HG03097 (cell line): ENCODE measurements around the gene SPEM3.

ENCODE experiments used
- ATAC-seq: cut with Tn5 transposase; IDR thresholded peaks from one replicate; pipeline ENCODE4 v1.9.1; 2021; ENCODE audit not compliant: unreplicated experiment, low FRiP score

Gene SPEM3

GRCh38 chr17:7428557-7428956 lies at the start of gene SPEM3:
Gene SPEM3 (plus strand): TSS chr17:7428857. CDS start chr17:7428903, 46 bp downstream.
- ATAC-seq = no peak

GRCh38 chr17:7379134-7379533 lies 49.5 kb upstream of the SPEM3 start:
- ATAC-seq = no peak

- no peak for ATAC-seq
Measured at GRCh38 chr17:7380321-7380720, 48.3 kb upstream of the SPEM3 start.

DNA sequence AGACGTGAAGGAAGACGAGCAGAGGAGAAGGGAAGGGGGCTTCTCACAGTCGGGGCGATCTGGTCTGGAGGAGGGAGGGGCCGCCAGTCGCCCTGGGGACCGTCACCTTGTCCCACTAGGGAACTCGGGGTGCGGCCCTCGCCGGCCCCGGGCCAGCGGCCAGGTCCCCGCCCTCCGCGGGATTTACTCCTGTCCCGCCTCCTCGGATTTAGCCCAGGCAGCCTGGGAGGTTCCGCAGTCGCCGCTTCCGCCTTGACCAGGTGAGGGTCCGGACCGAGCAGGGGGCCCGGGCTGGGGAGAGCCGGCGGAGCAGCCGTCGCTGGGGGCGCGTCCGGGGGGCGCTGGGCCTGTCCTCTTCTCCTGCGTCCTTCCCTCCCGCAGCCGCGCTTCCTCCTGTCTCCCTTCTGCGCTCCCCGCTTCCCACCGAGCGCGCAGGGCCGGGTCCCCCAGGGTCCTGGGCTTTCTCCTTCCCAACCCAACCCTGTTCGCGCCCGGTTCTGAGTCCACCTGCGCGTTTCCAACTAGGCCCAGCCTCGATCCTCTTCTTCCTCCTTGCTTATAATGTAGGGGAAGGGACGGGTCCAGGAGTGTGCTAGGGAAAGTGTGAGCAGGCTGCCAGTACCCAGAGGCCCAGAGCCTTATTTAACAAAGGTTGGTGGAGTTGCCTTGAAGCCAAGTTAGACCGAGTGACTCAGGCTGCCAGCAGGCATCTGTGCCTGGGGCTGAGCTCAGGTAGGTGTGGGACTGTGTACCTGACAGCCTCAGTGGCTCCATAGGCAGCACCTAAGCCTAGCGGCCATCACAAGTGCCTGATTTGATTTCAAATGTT lies 47.6 kb upstream of the SPEM3 start, which contains the start of gene TNK1:
Gene TNK1, plus strand, starts transcription at position 235 of the 829 bp plus-strand sequence. CDS start 1,838 bp downstream, outside the sequence.
- no peak for ATAC-seq

GRCh38 chr17:7382901-7383300 lies 45.8 kb upstream of the SPEM3 start:
- no peak for ATAC-seq

- no peak for ATAC-seq
Measured at GRCh38 chr17:7383371-7383741, 45.3 kb upstream of the SPEM3 start.

- no peak for ATAC-seq
Measured at GRCh38 chr17:7383742-7384488, 44.7 kb upstream of the SPEM3 start.

DNA sequence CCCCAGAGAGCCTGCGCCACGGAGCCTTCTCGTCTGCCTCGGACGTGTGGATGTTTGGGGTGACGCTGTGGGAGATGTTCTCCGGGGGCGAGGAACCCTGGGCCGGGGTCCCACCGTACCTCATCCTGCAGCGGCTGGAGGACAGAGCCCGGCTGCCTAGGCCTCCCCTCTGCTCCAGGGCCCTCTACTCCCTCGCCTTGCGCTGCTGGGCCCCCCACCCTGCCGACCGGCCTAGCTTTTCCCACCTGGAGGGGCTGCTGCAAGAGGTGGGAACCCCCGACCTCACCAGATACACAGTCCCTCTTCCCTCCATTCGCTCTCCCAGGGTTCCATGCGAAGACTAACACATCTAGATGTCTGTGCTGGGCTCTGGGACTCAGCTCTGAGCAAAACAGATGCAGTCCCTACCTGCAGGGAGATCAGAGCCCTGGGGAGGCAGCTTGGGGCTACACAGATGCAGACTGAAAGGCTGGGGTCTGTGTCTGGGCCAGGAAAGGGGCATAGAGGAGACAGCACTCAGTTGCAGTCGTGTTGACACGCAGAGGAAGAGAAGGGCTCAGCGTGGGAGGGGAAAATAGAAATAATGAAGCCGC lies 44.1 kb upstream of the SPEM3 start:
- ATAC-seq = no peak

- ATAC-seq = no peak
Measured at GRCh38 chr17:7388856-7389255, 39.8 kb upstream of the SPEM3 start.

DNA sequence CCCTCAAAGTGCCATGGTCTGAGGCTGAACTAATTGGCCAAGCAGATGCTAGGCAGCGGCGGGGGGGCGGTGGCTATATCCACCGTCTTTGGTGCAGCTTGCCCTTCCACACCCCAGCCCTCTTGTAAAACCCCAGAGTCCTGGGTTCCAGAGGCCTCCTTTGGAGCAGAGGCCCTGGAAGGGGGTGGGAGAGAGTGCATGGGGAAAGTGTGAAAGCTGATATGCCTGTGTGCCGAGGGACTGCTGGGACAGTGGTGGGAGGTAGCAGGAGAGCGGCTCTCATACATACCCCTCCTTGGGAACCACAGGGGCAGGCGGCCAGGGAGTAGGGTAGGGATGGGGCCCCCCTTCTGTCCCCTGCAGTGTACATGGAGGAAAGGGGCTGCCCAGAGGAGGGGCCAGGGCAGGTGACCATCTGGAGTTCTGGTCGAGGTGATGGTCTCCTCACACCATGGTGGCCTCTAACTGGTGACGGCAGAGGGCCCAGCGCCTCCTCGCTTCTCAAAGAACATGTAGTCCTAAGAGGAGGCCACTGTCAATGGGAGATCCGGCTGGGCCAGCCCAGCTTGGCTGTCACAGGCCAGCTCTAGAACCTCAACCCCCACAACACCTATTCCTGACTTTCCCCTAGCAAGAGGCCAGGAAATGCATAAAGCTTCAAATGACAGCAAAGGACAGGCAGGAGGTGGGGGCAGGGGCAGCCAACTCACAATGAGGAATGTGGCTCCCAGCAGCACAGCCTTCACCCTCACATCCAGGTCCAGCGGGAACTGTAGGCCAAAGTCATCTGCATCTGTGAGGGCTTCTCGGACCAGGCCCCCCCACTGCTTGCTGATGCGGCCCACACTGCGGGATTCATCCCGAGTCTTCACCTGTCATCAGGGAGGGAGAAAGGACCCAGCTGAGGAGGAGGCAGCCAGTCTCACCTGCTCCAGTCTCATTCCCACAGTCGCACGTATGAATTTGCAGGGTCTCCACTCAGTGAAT lies 38.4 kb upstream of the SPEM3 start:
- no peak for ATAC-seq

GRCh38 chr17:7391307-7391706 lies 37.4 kb upstream of the SPEM3 start:
- no peak for ATAC-seq

- ATAC-seq = no peak
Measured at GRCh38 chr17:7392696-7393612, 35.7 kb upstream of the SPEM3 start.

- peak; percentile 27 for ATAC-seq
Measured at GRCh38 chr17:7393613-7394451, 34.8 kb upstream of the SPEM3 start.

GRCh38 chr17:7394452-7395191 lies 34.0 kb upstream of the SPEM3 start, which contains the start of gene PLSCR3:
Gene PLSCR3 (minus strand): TSS chr17:7394525. CDS start chr17:7394110, 415 bp downstream.
- ATAC-seq = peak; percentile 64

DNA sequence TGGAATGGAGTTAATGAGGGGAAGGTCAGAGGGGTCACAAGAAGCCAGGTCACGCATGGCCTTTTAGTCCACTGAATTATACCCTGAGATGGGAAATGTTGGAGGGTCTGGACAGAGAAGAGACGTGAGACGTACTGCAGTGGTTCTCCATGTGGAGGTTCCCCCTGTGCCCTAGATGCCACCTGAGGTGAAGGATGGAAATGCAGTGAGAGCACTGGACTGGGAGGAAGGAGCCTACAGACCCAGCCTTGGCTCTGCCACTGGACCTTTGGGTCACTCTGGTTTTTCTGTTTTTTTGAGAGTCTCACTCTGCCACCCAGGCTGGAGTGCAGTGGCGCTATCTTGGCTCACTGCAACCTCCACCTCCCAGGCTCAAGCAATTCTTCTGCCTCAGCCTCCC lies 32.5 kb upstream of the SPEM3 start:
- ATAC-seq = no peak

- ATAC-seq = no peak
Measured at GRCh38 chr17:7398612-7399011, 30.0 kb upstream of the SPEM3 start.

DNA sequence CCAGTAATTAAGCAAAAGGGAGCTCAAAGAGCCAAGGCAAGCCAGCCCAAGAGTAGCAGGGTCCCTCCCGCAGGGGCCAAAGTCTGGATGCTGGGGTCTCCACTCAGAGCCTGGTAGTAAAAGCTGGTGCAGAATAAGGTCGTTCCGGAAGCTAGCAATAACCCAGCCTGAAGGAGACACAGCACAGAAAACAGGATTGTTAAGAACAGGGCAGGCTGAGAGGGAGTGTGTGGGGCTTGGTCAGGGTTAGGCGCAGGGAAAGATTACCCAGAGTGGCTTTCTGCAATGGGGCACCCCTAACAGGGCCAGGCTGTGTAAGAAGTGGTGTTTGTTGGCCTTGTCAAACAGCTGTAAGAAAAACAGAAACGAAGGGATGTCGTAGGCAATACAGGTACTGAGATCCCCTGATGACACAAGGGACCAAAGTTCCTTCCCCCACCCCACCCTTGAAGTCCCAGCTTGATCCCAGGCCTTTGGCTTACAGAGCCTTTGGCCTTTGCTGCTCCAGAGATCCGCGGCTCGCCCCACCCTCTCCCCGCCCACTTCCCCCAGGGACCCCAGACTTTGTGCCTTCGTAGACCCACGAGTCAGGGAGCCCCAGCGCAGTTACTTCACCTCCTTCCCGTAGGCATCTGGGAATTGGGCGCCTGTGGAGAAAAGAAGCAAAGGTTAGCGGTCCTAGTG lies 25.5 kb upstream of the SPEM3 start:
- ATAC-seq = no peak
